HepG2 (cell line): ENCODE measurements around the gene KCTD6. TPM values are rescaled to one million over a fixed set of nuclear protein-coding genes. Genes with fewer than 3 reads are reported as not detected.

Source experiments
- GPBP1L1 ChIP-seq: sonication (generic); formaldehyde crosslinking; IDR thresholded peaks from 2 replicates; pipeline ENCODE4 v1.5.0; 2020; ENCODE audit warnings: mild to moderate bottlenecking, missing genetic modification reagents
- KAT7 ChIP-seq: IDR thresholded peaks from 2 replicates; pipeline ENCODE4 v1.6.1; 2018; ENCODE audit warnings: borderline replicate concordance, missing compliant biosample characterization
- PLRG1 ChIP-seq: fragments of 450-650 bp; conservative IDR thresholded peaks from 2 replicates; pipeline ENCODE4 v1.6.1; 2016
- ZKSCAN5 ChIP-seq: sonication (generic); formaldehyde crosslinking; IDR thresholded peaks from 2 replicates; pipeline ENCODE4 v1.5.1; 2020; ENCODE audit warnings: mild to moderate bottlenecking, missing genetic modification reagents
- ZNF142 ChIP-seq: sonication (generic); formaldehyde crosslinking; IDR thresholded peaks from 2 replicates; pipeline ENCODE4 v1.4.0; 2020; ENCODE audit warnings: missing genetic modification reagents
- ZNF318 ChIP-seq: sonication (generic); formaldehyde crosslinking; IDR thresholded peaks from 2 replicates; pipeline ENCODE4 v1.4.0; 2020; ENCODE audit warnings: mild to moderate bottlenecking, missing genetic modification reagents
- ZNF512B ChIP-seq: sonication (generic); formaldehyde crosslinking; IDR thresholded peaks from 2 replicates; pipeline ENCODE4 v1.5.1; 2020; ENCODE audit warnings: missing genetic modification reagents, mild to moderate bottlenecking, borderline replicate concordance
- ZNF749 ChIP-seq: sonication (generic); formaldehyde crosslinking; IDR thresholded peaks from 2 replicates; pipeline ENCODE4 v1.8.0; 2022; ENCODE audit warnings: mild to moderate bottlenecking, missing genetic modification reagents, moderate library complexity, borderline replicate concordance
- polyA plus RNA-seq, 8 experiments: library from polyadenylated mRNA; depleted of rRNA in 3 of 8; stranded (reverse) in 7 of 8; unstranded in 1 of 8; fragments of >200 nt; fragmentation: Illumina TruSeq in 4 of 8; extraction: Trizol in 4 of 8; gene quantifications; 2 replicates each; pipeline versions ENCODE4 v1.2.1 to v1.2.3, GENCODE V29; 2011 to 2016; ENCODE audit warnings: low read depth in 4 of 8, missing spikeins in 1 of 8, mixed read lengths in 1 of 8; ENCODE audit not compliant: insufficient read depth in 1 of 8
- total RNA-seq, 5 experiments: library from RNA; depleted of rRNA; stranded (reverse); fragments of >200 nt; fragmentation: Illumina TruSeq; extraction: Trizol; gene quantifications; 2 replicates each; pipeline ENCODE4 v1.2.3, GENCODE V29; 2016; ENCODE audit warnings: low read depth in 1 of 5

KCTD6 gene
- total and polyA plus RNA-seq, 2 of the 13 experiments (the other 11 are each of a cell fraction or from before 2014, with no cell fraction given) = 13.4 to 14.2 TPM

- TF ChIP-seq ZNF512B = no peak
- 0 out of 2 replicates have a peak, but pooled peaks have one; percentile 36 for TF ChIP-seq KAT7
- TF ChIP-seq PLRG1 = no peak
- TF ChIP-seq ZNF142 = peak; percentile 73; the same call in 1 of the 2 replicates
- no peak for TF ChIP-seq ZKSCAN5 (CRISPR knock-in tag)
- no peak for TF ChIP-seq ZNF749
- no peak for TF ChIP-seq GPBP1L1
- no peak for TF ChIP-seq ZNF318 (CRISPR knock-in tag)
Observed at GRCh38 chr3:58471025-58471887, 20.6 kb upstream of the KCTD6 start (continued).
